K562 (cell line): ENCODE results near the gene STARD8. TPM values are rescaled to one million over a fixed set of nuclear protein-coding genes. Genes with fewer than 3 reads are reported as not detected.
A peak's percentile ranks its signal among the peaks of the same experiment; 100 is the strongest.

ENCODE experiments used
- ATAC-seq: fragments of 200-7000 bp; cut with Tn5 transposase; 3 replicates; pipeline ENCODE4 v1.9.1; 2020; ENCODE audit warnings: moderate library complexity
- BruUV-seq: library from RNA; stranded (reverse); fragments of 400-500 nt; replicated peaks from 2 replicates; lab custom pipeline; 2021; lab: Mats Ljungman, UMichigan
- CTCF ChIA-PET: fragments of 300-600 bp; formaldehyde crosslinking; extraction: SDS; loops from one replicate; lab custom pipeline; 2021; ENCODE audit warnings: low intra/inter-chr PET ratio; lab: Yijun Ruan, JAX
- POLR2A ChIA-PET: fragments of 300-600, 350-650 bp; sonication (Branson Sonifier 250); formaldehyde crosslinking; extraction: SDS; loops from one replicate; lab custom pipeline; 2021; ENCODE audit warnings: antibody characterized with exemption, inconsistent platforms; lab: Yijun Ruan, JAX
- DNase-seq, 4 experiments: peaks; one replicate each; pipeline versions ENCODE4 v3.0.0 to v3.0.0-alpha.2; 2011 to 2018; ENCODE audit warnings: low spot score in 3 of 4, mixed read lengths in 3 of 4; ENCODE audit errors: extremely low read depth in 1 of 4
- FAIRE-seq: peaks from 2 replicates; lab custom pipeline; 2011; peaks lifted over from hg19 to GRCh38; lab: Jason Lieb, UNC
- H2AFZ ChIP-seq: 2 replicates; pipeline ENCODE4 v1.6.0; 2011; ENCODE audit warnings: low read depth, low read length, control low read depth, inconsistent platforms
- H3K27ac ChIP-seq: fragments of 200-600 bp; 3 replicates; pipeline ENCODE4 v1.8.0; 2011; ENCODE audit warnings: low read depth, mild to moderate bottlenecking, control low read depth, inconsistent platforms, low read length, moderate library complexity, mixed read lengths; ENCODE audit errors: extremely low read depth
- H3K27me3 ChIP-seq, 2 experiments: fragments of 300-600 bp in 1 of 2; 2 replicates in 1 of 2; 3 replicates in 1 of 2; pipeline versions ENCODE4 v1.6.0 to v1.8.0; 2011; ENCODE audit warnings: inconsistent platforms in 2 of 2, low read length in 2 of 2, mild to moderate bottlenecking in 1 of 2, mixed read lengths in 1 of 2, moderate library complexity in 1 of 2; ENCODE audit not compliant: control insufficient read depth in 2 of 2, insufficient read depth in 2 of 2
- H3K36me3 ChIP-seq: fragments of 300-600 bp; 3 replicates; pipeline ENCODE4 v1.8.0; 2011; ENCODE audit warnings: mild to moderate bottlenecking, low read length, inconsistent platforms; ENCODE audit not compliant: control insufficient read depth, insufficient read depth
- H3K4me1 ChIP-seq, 2 experiments: fragments of 200-600 bp in 1 of 2; replicated peaks in 1 of 2; 2 replicates in 1 of 2; 3 replicates in 1 of 2; pipeline versions ENCODE4 v1.5.1 to v1.8.0; 2011; ENCODE audit warnings: inconsistent platforms in 2 of 2, low read length in 2 of 2, mild to moderate bottlenecking in 1 of 2, mixed read lengths in 1 of 2, moderate library complexity in 1 of 2; ENCODE audit not compliant: control insufficient read depth in 2 of 2, insufficient read depth in 2 of 2
- H3K4me2 ChIP-seq: 2 replicates; pipeline ENCODE4 v1.6.1; 2011; ENCODE audit warnings: low read length, control low read depth, inconsistent platforms, mixed read lengths; ENCODE audit not compliant: insufficient read depth
- H3K4me3 ChIP-seq: fragments of 200-600 bp; sonication (generic), shearing (Covaris generic); 2 replicates; pipeline ENCODE4 v1.5.1; 2016; ENCODE audit warnings: control low read depth, inconsistent platforms
- H3K79me2 ChIP-seq: fragments of 200-600 bp; 3 replicates; pipeline ENCODE4 v1.8.0; 2011; ENCODE audit warnings: low read length, inconsistent platforms; ENCODE audit not compliant: control insufficient read depth, insufficient read depth
- H3K9ac ChIP-seq, 2 experiments: 2 replicates each; pipeline versions ENCODE4 v1.6.0 to v1.6.1; 2011; ENCODE audit warnings: low read depth in 2 of 2, low read length in 2 of 2, control low read depth in 1 of 2, inconsistent platforms in 1 of 2, mild to moderate bottlenecking in 1 of 2, mixed read lengths in 1 of 2; ENCODE audit not compliant: insufficient read depth in 1 of 2
- H3K9me1 ChIP-seq: one replicate; pipeline ENCODE4 v1.6.0; 2011; ENCODE audit warnings: inconsistent platforms, mild to moderate bottlenecking, low read length, moderate library complexity; ENCODE audit not compliant: control insufficient read depth, insufficient read depth
- H3K9me3 ChIP-seq: replicated peaks from 2 replicates; pipeline ENCODE4 v1.5.1; 2011; ENCODE audit warnings: low read depth, low read length, inconsistent platforms; ENCODE audit not compliant: control insufficient read depth, insufficient read depth
- H4K20me1 ChIP-seq: replicated peaks from 2 replicates; pipeline ENCODE4 v1.6.1; 2011; ENCODE audit warnings: low read length, inconsistent platforms, mixed read lengths; ENCODE audit not compliant: control insufficient read depth, insufficient read depth
- ATF3 ChIP-seq, 2 experiments: fragments of 450-650 bp in 1 of 2; sonication (generic) in 1 of 2; formaldehyde crosslinking in 1 of 2; IDR thresholded peaks in 1 of 2; conservative IDR thresholded peaks in 1 of 2; 2 replicates each; pipeline versions ENCODE4 v1.6.1 to v1.8.1; 2016 to 2023; ENCODE audit warnings: mild to moderate bottlenecking in 2 of 2, moderate library complexity in 2 of 2, inconsistent platforms in 1 of 2, missing genetic modification reagents in 1 of 2
- BRF2 ChIP-seq: IDR thresholded peaks from 3 replicates; pipeline ENCODE4 v1.6.1; 2011; ENCODE audit warnings: borderline replicate concordance, mild to moderate bottlenecking; ENCODE audit not compliant: insufficient read length, insufficient read depth
- FOS ChIP-seq: IDR thresholded peaks from 3 replicates; pipeline ENCODE4 v1.6.1; 2011; ENCODE audit not compliant: insufficient read length; ENCODE audit errors: extremely low read depth
- FOXP1 ChIP-seq: sonication (generic); formaldehyde crosslinking; IDR thresholded peaks from 2 replicates; pipeline ENCODE4 v1.8.0; 2022; ENCODE audit warnings: mild to moderate bottlenecking, missing genetic modification reagents
- TSC22D4 ChIP-seq: fragments of 450-650 bp; IDR thresholded peaks from 2 replicates; pipeline ENCODE4 v1.6.1; 2016; ENCODE audit warnings: missing genetic modification characterization, missing biosample characterization, control low read depth
- ZBTB7A ChIP-seq: IDR thresholded peaks from 2 replicates; pipeline ENCODE4 v1.6.1; 2011; ENCODE audit warnings: low read depth, mild to moderate bottlenecking, low read length, moderate library complexity, borderline replicate concordance; ENCODE audit not compliant: control insufficient read depth
- WGBS: fragments of 100-300 bp; shearing (Covaris generic); methylation state at CpG from one replicate; pipeline ENCODE4 v1.1.6; 2016; ENCODE audit warnings: low coverage, mixed read lengths; ENCODE audit not compliant: insufficient coverage; ENCODE audit errors: missing lambda C conversion rate; 5-methylcytosine and 5-hydroxymethylcytosine counted together
- in situ Hi-C: fragments of 300-500 bp; cut with MboI; formaldehyde crosslinking; loops from 4 replicates; pipeline ENCODE4 v1.15.0; 2018; ENCODE audit warnings: inconsistent platforms, mixed read lengths
- intact Hi-C: fragments of 100-400 bp; cut with micrococcal nuclease; formaldehyde crosslinking; loops from 2 replicates; pipeline ENCODE4 v1.14.2; 2022
- polyA plus RNA-seq, 8 experiments: library from polyadenylated mRNA; depleted of rRNA in 4 of 8; stranded (reverse) in 5 of 8; unstranded in 3 of 8; fragments of >200 nt; fragmentation: Nextera tagmentation in 2 of 8; fragmentation: Illumina TruSeq in 1 of 8; extraction: Ambion mirVana in 2 of 8; extraction: Trizol in 1 of 8; gene quantifications; 2 replicates each; pipeline versions ENCODE4 v1.2.1 to v1.2.3, GENCODE V29; 2011 to 2014; ENCODE audit warnings: inconsistent platforms in 1 of 8, missing spikeins in 1 of 8
- total RNA-seq, 7 experiments: library from RNA; depleted of rRNA in 6 of 7; stranded (reverse); fragments of >200 nt in 6 of 7; fragmentation: Illumina TruSeq in 2 of 7; extraction: Trizol in 2 of 7; gene quantifications; 2 replicates each; pipeline versions ENCODE4 v1.2.1 to v1.2.3, GENCODE V29; 2011 to 2021; ENCODE audit warnings: low replicate concordance in 1 of 7

The STARD8 gene
- total and polyA plus RNA-seq, 9 of the 15 experiments (the other 6 are each of a cell fraction or from before 2014, with no cell fraction given) = 1.6 to 35.0 (median 15.9) TPM

DNA sequence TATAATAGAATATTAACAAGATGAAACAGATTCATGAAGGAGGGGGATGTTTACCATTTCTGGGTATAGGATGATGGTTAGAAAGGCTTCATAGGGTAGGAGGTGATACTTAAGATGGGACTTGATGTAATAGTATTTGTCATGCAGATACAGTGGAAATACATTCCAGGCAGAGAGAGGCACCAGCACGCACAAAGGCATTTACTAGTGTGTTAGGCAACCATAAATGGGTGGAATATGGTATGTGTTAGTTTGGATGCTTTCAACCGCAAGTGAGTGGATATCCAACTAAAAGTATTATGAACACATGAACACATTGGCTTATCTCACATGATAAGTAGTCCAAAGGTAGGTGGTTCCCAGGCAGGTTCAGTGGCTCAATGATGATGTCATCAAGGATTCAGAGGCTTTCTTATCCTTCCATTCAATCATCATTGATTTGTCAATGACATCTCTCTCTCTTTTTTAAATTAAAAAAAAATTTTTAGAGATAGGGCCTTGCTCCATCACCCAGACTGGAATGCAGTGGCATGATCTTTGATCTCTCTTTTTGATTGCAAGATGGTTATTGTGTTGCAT lies 12.7 kb upstream of the STARD8 start:
- intact Hi-C loops = no loop called here

More for the DNA sequence above, 12.7 kb upstream of the STARD8 start:
- BruUV-seq = no TSS peak
- H3K4me1 ChIP-seq = no peaks in the 10 kb centered on the region; a peak in 1 of 5 replicates
- no peak for FAIRE-seq
- no peak for ATAC-seq
- TF ChIP-seq FOS (no peak), ATF3 (IDR thresholded peaks at IDR 0.05) (peak; percentile 73), ATF3 (CRISPR knock-in tag; conservative IDR thresholded peaks at IDR 0.05) (no peak), FOXP1 (CRISPR knock-in tag) (no peak), TSC22D4 (tag) (no peak), ZBTB7A (no peak), BRF2 (no peak)
- H3K4me3 ChIP-seq = no peak overlapping the region
- no peaks in the 10 kb centered on the region for H3K36me3 ChIP-seq
- ChIA-PET POLR2A (interaction anchor here (0.6 kb wide), 1 partner anchor 163 kb away, joined by 3 read pairs; no protein-coding TSS in a partner anchor), CTCF (no interaction called here)
- WGBS = 22% methylated on average over 2 of the region's 2 CpGs
- H2AFZ ChIP-seq = no peak overlapping the region
- no peak overlapping the region for H3K9ac ChIP-seq
- no peaks in the 10 kb centered on the region for H4K20me1 ChIP-seq
- H3K79me2 ChIP-seq = no peaks in the 10 kb centered on the region
- in situ Hi-C loops = no loop called here
- DNase-seq = peak in 1 of 4 experiments; percentile 1
- no peaks in the 10 kb centered on the region for H3K27me3 ChIP-seq
- no peaks in the 10 kb centered on the region for H3K9me3 ChIP-seq
- no peak overlapping the region for H3K27ac ChIP-seq
- H3K4me2 ChIP-seq = no peak overlapping the region
- H3K9me1 ChIP-seq = no peaks in the 10 kb centered on the region
